ENCODE data around the gene KIF4A.

Gene KIF4A

GRCh38 chrX:70437921-70438665 lies 148.2 kb downstream of the KIF4A start:
- TF ChIP-seq CTCF (conservative IDR thresholded peaks at IDR 0.05; ENCODE audit: control insufficient read depth, insufficient read depth, low read depth, low read length), result no peak
- H3K4me3 ChIP-seq (ENCODE audit: control insufficient read depth, low read depth, low read length), result no peak overlapping the region
- DNase-seq (ENCODE audit: low read depth), result no peak

- no peak for TF ChIP-seq CTCF (conservative IDR thresholded peaks at IDR 0.05; ENCODE audit: control insufficient read depth, insufficient read depth, low read depth, low read length)
- H3K4me3 ChIP-seq (ENCODE audit: control insufficient read depth, low read depth, low read length), result no peak overlapping the region
- peak; percentile 30 for DNase-seq (ENCODE audit: low read depth)
Measured at GRCh38 chrX:70439016-70439415, 149.1 kb downstream of the KIF4A start.

- no peak overlapping the region for H3K4me3 ChIP-seq (ENCODE audit: control insufficient read depth, low read depth, low read length)
- no peak for DNase-seq (ENCODE audit: low read depth)
- TF ChIP-seq CTCF (conservative IDR thresholded peaks at IDR 0.05; ENCODE audit: control insufficient read depth, insufficient read depth, low read depth, low read length), result no peak
Measured at GRCh38 chrX:70442224-70442623, 152.3 kb downstream of the KIF4A start.

- TF ChIP-seq CTCF (conservative IDR thresholded peaks at IDR 0.05; ENCODE audit: control insufficient read depth, insufficient read depth, low read depth, low read length), result no peak
- H3K4me3 ChIP-seq (ENCODE audit: control insufficient read depth, low read depth, low read length), result no peak within 1 kb of the TSS
- peak; percentile 29 for DNase-seq (ENCODE audit: low read depth)
Measured at GRCh38 chrX:70444326-70444945, 154.5 kb downstream of the KIF4A start, which contains the start of gene DLG3. TSS of gene DLG3 (plus strand) at chrX:70444835. CDS start at chrX:70445202, 367 bp downstream.

GRCh38 chrX:70444946-70445656 lies 155.2 kb downstream of the KIF4A start:
- H3K4me3 ChIP-seq (ENCODE audit: control insufficient read depth, low read depth, low read length), result no peak overlapping the region
- DNase-seq (ENCODE audit: low read depth), result no peak
- TF ChIP-seq CTCF (conservative IDR thresholded peaks at IDR 0.05; ENCODE audit: control insufficient read depth, insufficient read depth, low read depth, low read length), result no peak

- H3K4me3 ChIP-seq (ENCODE audit: control insufficient read depth, low read depth, low read length), result no peak overlapping the region
- TF ChIP-seq CTCF (conservative IDR thresholded peaks at IDR 0.05; ENCODE audit: control insufficient read depth, insufficient read depth, low read depth, low read length), result no peak
Measured at GRCh38 chrX:70445951-70446350, 156.0 kb downstream of the KIF4A start.

More at GRCh38 chrX:70445951-70446350, 156.0 kb downstream of the KIF4A start:
- no peak for DNase-seq (ENCODE audit: low read depth)

All from fibroblast of mammary gland (primary cell).